ENCODE measurements around the gene SMIM44.
"Not testable (repeated sequence)": the region's sequence is repeated elsewhere in the genome, so short reads cannot be mapped to it uniquely, and the experiment has no call there.

Gene SMIM44

GRCh38 chr19:3483226-3483628, at the start of gene SMIM44:
Gene SMIM44, minus strand, starts transcription at chr19:3483441. Its CDS starts 38 bp downstream, at chr19:3483403.
- DNase-seq, result no peak

GRCh38 chr19:3533033-3533432, 49.8 kb upstream of the SMIM44 start:
- no peak for DNase-seq

- DNase-seq, result no peak
Observed at GRCh38 chr19:3532154-3532786, 49.0 kb upstream of the SMIM44 start.

GRCh38 chr19:3531716-3532115, 48.5 kb upstream of the SMIM44 start:
- no peak for DNase-seq

DNA sequence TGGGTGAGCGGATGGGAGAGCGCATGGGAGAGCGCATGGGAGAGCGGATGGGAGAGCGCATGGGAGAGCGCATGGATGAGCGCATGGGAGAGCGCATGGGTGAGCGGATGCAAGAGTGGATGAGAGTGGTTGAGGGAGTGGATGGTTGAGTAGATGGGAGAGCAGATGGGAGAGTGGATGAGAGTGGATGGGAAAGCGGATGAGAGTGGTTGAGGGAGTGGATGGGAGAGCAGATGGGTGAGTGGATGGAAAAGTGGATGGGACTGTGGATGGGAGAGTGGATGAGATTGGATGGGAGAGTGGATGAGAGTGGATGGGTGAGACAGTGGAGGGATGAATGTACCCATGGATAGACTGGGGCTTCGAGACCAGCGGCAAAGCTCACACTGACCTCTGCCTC, 47.1 kb upstream of the SMIM44 start:
- no peak for DNase-seq

- DNase-seq, result not testable (repeated sequence)
Observed at GRCh38 chr19:3529299-3529698, 46.1 kb upstream of the SMIM44 start.

DNA sequence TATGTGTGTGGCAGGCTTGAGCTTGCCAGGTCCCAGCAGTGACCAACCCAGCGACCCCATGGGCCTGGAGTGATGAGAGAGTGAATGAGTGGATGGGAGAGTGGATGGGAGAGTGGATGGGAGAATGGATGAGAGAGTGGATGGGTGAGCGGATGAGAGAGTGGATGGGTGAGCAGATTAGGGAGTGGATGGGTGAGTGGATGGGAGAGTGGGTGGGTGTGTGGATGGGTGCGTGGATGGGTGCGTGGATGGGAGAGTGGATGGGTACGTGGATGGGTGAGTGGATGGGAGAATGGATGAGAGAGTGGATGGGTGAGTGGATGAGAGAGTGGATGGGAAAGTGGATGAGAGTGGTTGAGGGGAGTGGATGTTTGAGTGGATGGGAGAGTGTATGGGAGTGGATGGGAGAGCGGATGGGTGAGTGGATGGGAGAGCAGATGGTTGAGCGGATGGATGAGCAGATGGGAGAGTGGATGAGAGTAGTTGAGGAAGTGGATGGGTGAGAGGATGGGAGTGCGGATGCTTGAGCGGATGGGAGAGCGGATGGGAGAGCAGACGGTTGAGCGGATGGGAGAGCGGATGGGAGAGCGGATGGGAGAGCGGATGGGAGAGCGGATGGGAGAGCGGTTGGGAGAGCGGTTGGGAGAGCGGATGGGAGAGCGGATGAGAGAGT, 45.4 kb upstream of the SMIM44 start:
- DNase-seq, result no peak

DNA sequence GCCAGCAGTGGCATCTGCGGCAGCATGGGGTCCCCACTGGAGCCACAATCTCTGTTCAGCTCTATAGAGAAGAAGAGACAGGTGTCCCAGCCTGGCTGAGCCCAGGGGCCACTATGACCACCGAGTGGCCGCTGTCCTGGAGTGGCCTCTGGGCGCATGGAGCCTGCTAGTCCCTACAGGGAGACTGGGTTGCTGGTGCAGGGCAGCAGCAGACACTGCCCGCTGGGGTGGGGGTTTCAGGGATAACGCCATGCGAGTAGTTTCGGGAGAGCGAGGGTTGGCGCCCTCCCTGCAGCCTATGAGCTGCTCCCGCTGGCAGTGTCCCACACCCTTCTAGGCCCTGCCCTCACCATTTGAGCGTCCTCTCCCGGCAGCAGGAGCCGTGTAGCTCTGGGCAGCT, 44.8 kb upstream of the SMIM44 start:
- DNase-seq, result no peak

DNA sequence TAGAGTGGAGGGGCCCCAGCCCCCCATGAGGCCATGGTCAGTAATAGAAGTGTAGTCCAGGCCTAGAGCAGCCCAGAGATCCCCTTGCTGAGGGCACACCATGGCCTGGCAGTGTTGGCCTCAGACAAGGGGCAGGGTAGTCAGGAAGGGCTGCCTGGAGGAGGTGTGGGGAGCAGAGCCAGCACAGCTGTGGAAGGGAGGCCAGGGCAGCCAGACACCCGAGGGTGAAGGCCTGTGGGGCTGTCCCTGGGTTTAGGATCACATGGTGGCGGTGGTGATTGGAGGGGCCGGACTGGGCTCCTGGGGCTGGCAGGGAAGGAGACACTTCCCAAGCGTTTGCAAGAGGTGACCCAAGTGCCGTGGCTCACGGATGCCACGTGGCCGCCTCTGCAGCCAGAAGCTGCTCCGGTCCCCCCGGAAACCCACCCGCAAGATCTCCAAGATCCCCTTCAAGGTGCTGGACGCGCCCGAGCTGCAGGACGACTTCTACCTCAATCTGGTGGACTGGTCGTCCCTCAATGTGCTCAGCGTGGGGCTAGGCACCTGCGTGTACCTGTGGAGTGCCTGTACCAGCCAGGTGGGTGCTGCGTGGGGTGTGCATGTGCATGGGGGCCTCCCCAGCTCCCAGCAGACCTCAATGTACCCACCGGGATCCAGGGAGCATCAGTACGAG, 44.1 kb upstream of the SMIM44 start:
- no peak for DNase-seq

GRCh38 chr19:3526507-3527237, 43.4 kb upstream of the SMIM44 start:
- no peak for DNase-seq

DNA sequence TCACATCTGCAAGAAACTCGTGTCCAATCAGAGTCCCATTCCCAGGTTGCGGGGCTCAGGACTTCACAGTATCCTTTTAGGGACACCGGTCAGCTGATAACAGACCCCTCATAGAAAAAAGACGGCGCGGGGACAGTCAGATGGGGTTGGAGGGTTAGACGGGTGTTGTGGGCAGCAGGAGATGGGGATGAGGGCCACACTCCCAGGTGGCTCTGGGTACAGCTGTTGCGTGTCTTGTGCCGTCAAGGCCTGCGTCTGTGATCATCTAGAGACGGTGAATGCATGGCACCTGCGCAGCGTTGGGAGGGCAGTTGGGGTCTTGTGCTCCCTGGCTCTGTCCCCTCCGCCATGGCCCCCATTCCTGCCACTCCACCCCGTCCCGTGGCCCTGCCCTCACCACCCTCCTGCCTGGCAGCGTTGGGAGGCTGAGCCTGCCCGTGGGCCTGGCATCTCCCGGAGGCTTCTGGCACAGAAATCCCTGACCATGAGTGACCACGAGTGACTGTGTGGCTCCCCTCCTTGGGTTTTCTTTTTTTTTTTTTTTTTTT, 41.7 kb upstream of the SMIM44 start:
- DNase-seq, result no peak

DNA sequence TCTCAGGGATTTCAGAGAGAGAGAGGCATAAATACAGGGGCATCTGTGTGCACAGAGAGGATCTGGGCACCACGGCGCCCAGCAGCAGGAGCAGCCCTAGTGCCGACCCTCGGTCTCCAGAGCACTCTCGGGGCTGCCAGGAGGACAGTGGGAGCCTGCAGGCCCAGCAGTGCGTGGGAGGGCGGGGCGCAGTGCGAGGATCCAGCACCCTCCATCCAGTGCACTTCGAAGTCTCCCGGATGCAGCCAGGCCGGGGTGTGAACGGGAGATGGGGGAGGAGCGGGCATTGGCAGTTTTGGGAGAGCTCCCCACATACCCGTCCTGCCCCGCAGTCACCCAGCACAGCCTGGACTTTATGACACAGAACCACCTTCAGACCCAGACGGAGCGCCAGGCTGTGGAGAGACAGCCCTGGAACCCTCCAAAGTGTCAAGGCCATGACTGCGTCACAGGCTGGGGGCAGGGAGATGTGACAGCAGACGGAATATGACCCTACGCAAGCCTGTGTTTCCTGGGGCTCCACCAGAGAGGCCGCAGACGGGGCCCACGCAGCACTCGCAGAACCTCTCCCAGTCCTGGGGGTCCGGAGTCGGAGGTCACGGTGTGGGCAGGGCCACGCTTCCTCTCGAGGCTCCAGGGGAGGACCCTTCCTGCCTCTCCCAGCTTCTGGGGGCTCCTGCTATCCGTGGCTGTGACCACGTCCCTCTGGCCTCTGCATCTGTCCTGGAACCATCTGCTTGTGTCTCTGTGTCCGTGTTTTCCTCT, 41.0 kb upstream of the SMIM44 start:
- DNase-seq, result no peak

GRCh38 chr19:3523361-3524077, 40.3 kb upstream of the SMIM44 start:
- no peak for DNase-seq

DNA sequence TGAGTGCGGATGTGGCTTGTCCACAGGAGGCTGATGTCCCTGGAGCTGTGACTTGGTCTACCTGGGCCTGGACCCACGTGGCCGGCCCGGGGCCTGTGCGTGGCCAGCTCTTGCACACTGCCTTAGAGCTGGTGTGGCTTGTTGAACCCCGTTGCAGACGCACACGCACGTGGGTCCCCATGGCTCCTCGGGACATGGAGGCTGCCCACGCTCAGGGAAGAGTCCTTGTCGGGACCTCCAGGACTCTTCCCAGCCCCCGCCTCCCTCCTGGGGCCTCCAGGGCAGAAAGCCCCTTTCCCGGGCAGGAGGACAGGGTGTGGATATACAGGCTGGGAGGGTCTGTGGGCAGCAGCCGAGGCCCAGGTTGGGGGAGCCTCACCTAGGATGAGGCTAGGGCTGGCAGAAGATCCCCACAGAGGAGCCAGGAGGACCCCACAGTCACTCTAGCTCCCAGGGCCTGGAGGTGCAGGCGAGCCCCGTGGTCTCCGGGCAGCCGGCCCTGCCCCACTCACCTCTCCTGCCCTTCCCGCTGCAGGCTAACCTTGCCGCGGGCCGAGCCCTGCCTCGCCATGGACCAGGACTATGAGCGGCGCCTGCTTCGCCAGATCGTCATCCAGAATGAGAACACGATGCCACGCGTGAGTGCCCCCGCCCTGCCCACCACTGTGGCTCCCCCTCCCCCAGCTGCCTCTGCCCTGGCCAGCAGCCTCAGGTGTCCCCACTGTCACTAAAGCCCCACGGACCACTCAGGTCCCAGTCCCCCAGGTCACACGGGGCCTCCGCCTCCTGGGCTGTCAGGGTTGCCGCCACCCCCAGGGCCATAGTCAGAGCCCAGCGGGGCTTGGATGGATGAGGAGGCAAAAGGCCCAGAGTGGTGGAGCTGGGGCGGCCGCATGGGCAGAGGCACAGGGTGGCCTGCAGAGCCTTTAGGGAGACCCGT, 39.5 kb upstream of the SMIM44 start:
- DNase-seq, result no peak

- no peak for DNase-seq
Observed at GRCh38 chr19:3521104-3521445, 37.8 kb upstream of the SMIM44 start.

- DNase-seq, result no peak
Observed at GRCh38 chr19:3520166-3521103, 37.2 kb upstream of the SMIM44 start.

- no peak for DNase-seq
Observed at GRCh38 chr19:3519126-3519525, 35.9 kb upstream of the SMIM44 start.

DNA sequence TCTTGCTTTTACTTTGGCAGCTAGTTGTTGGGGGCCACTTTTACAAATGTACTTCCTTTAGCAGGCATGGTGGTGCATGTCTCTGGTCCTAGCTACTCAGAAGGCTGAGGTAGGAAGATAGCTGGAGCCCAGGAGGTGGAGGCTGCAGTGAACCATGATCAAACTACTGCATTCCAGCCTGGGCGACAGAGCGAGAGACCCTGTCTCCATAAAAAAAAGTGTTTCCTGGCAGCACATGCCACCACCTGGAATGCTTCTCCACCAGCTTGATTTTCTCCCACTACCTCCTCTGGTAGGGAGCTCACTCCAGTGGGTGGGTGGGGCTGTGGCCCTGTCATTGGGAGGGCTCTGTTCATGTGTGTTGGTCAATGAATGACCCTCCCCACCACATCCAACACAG, 35.4 kb upstream of the SMIM44 start:
- DNase-seq, result no peak

DNA sequence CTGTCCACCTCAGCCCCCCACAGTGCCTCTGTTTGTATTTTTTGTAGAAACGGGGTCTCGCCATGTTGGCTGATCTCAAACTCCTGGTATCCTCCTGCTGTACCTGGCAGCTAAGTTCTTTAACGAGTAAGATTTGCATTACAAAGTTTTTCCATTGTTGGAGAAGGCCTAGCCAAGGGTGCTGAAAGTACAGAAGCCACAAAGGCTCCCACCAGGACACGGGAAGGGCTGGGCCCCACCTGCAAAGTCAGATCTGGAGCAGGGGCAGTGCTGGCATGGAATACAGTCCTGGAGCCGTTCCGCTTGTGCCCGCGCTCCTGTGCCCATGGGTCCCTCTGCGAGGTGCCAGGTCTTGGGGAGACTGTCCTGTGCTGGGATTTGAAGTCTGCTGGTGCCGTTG, 35.0 kb upstream of the SMIM44 start:
- DNase-seq, result no peak

DNA sequence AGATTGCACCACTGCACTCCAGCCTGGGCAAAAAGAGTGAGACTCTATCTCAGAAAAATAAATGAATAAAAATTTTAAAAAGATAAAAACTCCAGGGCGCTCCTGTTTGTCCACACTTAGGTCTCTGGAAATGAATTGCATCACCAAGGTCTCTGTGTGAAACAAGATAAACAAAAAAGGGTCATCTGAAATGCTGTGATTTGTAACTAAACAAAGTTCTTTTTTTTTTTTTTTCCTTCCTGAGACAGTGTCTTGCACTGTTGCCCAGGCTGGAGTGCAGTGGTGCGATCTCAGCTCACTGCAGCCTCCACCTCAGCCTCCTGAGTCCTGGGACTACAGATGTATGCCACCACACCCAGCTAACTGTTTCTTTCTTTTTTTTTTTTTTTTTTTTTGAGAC, 34.4 kb upstream of the SMIM44 start:
- DNase-seq, result no peak

All from cortex of kidney (tissue), 1 donor.